ENCODE results near the gene USP12. TPM values are rescaled to one million over a fixed set of nuclear protein-coding genes. Genes with fewer than 3 reads are reported as not detected.
A peak's percentile ranks its signal among the peaks of the same experiment; 100 is the strongest.

The USP12 gene
- total RNA-seq, 1 donor from 2014 or later = 30.5 TPM

GRCh38 chr13:27122036-27122435 is 49.6 kb downstream of the USP12 start:
- DNase-seq (ENCODE audit: low read depth) = no peak
- Mint-ChIP-seq H3K9me3 (ENCODE audit: unreplicated experiment) (peaks cover 4% of the 10 kb centered on the region), H3K36me3 (ENCODE audit: low read depth, unreplicated experiment) (peaks cover 9% of the 10 kb centered on the region), H3K4me1 (ENCODE audit: low read depth, unreplicated experiment) (peaks cover 29% of the 10 kb centered on the region), H3K4me3 (ENCODE audit: unreplicated experiment) (no peak overlapping the region), H3K27ac (ENCODE audit: unreplicated experiment) (no peak overlapping the region), H3K27me3 (ENCODE audit: low read depth, unreplicated experiment) (no peaks in the 10 kb centered on the region)
- no peak for FAIRE-seq
- no peak overlapping the region for H3K4me2 ChIP-seq (ENCODE audit: low read length)
- peaks cover 97% of the 10 kb centered on the region for H3K79me2 ChIP-seq (ENCODE audit: insufficient read depth, low read length)
- H3K36me3 ChIP-seq (ENCODE audit: insufficient read depth, low read length) = no peaks in the 10 kb centered on the region
- no peak overlapping the region for H3K27ac ChIP-seq (ENCODE audit: low read depth, low read length)
- H3K4me3 ChIP-seq (ENCODE audit: insufficient read depth, low read depth, low read length) = no peak overlapping the region
- no peak overlapping the region for H2AFZ ChIP-seq (ENCODE audit: low read depth, low read length)
- H3K27me3 ChIP-seq (ENCODE audit: insufficient read depth, low read length) = no peaks in the 10 kb centered on the region
- H3K9me3 ChIP-seq (ENCODE audit: insufficient read depth, low read depth, low read length) = peaks cover 3% of the 10 kb centered on the region
- peaks cover 74% of the 10 kb centered on the region for H4K20me1 ChIP-seq (ENCODE audit: insufficient read depth, low read length)
- no peak for TF ChIP-seq CTCF (IDR thresholded peaks at IDR 0.05; ENCODE audit: insufficient read depth, low read depth, low read length)
- TF ChIP-seq EZH2 (IDR thresholded peaks at IDR 0.05; ENCODE audit: insufficient read depth, low read length) = no peak
- H3K4me1 ChIP-seq (ENCODE audit: insufficient read depth, low read length) = no peaks in the 10 kb centered on the region
- no peak overlapping the region for H3K9ac ChIP-seq (ENCODE audit: low read length)

GRCh38 chr13:27120811-27121210 is 50.8 kb downstream of the USP12 start:
- Histone ChIP-seq H3K79me2 (ENCODE audit: insufficient read depth, low read length) (peaks cover 95% of the 10 kb centered on the region), H3K36me3 (ENCODE audit: insufficient read depth, low read length) (no peaks in the 10 kb centered on the region), H3K9ac (ENCODE audit: low read length) (no peak overlapping the region), H3K4me3 (ENCODE audit: insufficient read depth, low read depth, low read length) (no peak overlapping the region), H3K27me3 (ENCODE audit: insufficient read depth, low read length) (no peaks in the 10 kb centered on the region), H3K4me1 (ENCODE audit: insufficient read depth, low read length) (no peaks in the 10 kb centered on the region), H4K20me1 (ENCODE audit: insufficient read depth, low read length) (peaks cover 70% of the 10 kb centered on the region), H3K27ac (ENCODE audit: low read depth, low read length) (no peak overlapping the region), H2AFZ (ENCODE audit: low read depth, low read length) (no peak overlapping the region), H3K9me3 (ENCODE audit: insufficient read depth, low read depth, low read length) (peaks cover 3% of the 10 kb centered on the region), H3K4me2 (ENCODE audit: low read length) (peak overlapping the region; percentile 64)
- peak overlapping the region; percentile 64 for H3K27ac Mint-ChIP-seq (ENCODE audit: unreplicated experiment)
- no peak overlapping the region for H3K4me3 Mint-ChIP-seq (ENCODE audit: unreplicated experiment)
- H3K27me3 Mint-ChIP-seq (ENCODE audit: low read depth, unreplicated experiment) = no peaks in the 10 kb centered on the region
- peaks cover 4% of the 10 kb centered on the region for H3K9me3 Mint-ChIP-seq (ENCODE audit: unreplicated experiment)
- FAIRE-seq (no peak), DNase-seq (ENCODE audit: low read depth) (peak; percentile 29)
- TF ChIP-seq EZH2 (IDR thresholded peaks at IDR 0.05; ENCODE audit: insufficient read depth, low read length) (no peak), CTCF (IDR thresholded peaks at IDR 0.05; ENCODE audit: insufficient read depth, low read depth, low read length) (no peak)
- H3K36me3 Mint-ChIP-seq (ENCODE audit: low read depth, unreplicated experiment) = peaks cover 9% of the 10 kb centered on the region
- peaks cover 30% of the 10 kb centered on the region for H3K4me1 Mint-ChIP-seq (ENCODE audit: low read depth, unreplicated experiment)

- H3K9me3 Mint-ChIP-seq (ENCODE audit: unreplicated experiment) = peaks cover 4% of the 10 kb centered on the region
- H3K27me3 Mint-ChIP-seq (ENCODE audit: low read depth, unreplicated experiment) = no peaks in the 10 kb centered on the region
- H3K27ac ChIP-seq (ENCODE audit: low read depth, low read length) = no peak overlapping the region
- TF ChIP-seq EZH2 (IDR thresholded peaks at IDR 0.05; ENCODE audit: insufficient read depth, low read length) = no peak
- no peak for TF ChIP-seq CTCF (IDR thresholded peaks at IDR 0.05; ENCODE audit: insufficient read depth, low read depth, low read length)
- no peaks in the 10 kb centered on the region for H3K4me1 ChIP-seq (ENCODE audit: insufficient read depth, low read length)
- H3K4me2 ChIP-seq (ENCODE audit: low read length) = no peak overlapping the region
- FAIRE-seq (no peak), DNase-seq (ENCODE audit: low read depth) (no peak)
- peaks cover 27% of the 10 kb centered on the region for H3K4me1 Mint-ChIP-seq (ENCODE audit: low read depth, unreplicated experiment)
- no peak overlapping the region for H3K4me3 ChIP-seq (ENCODE audit: insufficient read depth, low read depth, low read length)
- no peak overlapping the region for H3K27ac Mint-ChIP-seq (ENCODE audit: unreplicated experiment)
- H3K36me3 ChIP-seq (ENCODE audit: insufficient read depth, low read length) = peaks cover 4% of the 10 kb centered on the region
- H3K9me3 ChIP-seq (ENCODE audit: insufficient read depth, low read depth, low read length) = peaks cover 3% of the 10 kb centered on the region
- H3K27me3 ChIP-seq (ENCODE audit: insufficient read depth, low read length) = no peaks in the 10 kb centered on the region
- no peak overlapping the region for H2AFZ ChIP-seq (ENCODE audit: low read depth, low read length)
- no peak overlapping the region for H3K9ac ChIP-seq (ENCODE audit: low read length)
- peaks cover 93% of the 10 kb centered on the region for H3K79me2 ChIP-seq (ENCODE audit: insufficient read depth, low read length)
- no peak overlapping the region for H3K4me3 Mint-ChIP-seq (ENCODE audit: unreplicated experiment)
- H3K36me3 Mint-ChIP-seq (ENCODE audit: low read depth, unreplicated experiment) = peaks cover 10% of the 10 kb centered on the region
- peaks cover 69% of the 10 kb centered on the region for H4K20me1 ChIP-seq (ENCODE audit: insufficient read depth, low read length)
Observed at GRCh38 chr13:27120011-27120410, 51.6 kb downstream of the USP12 start.

All from astrocyte (in vitro differentiated cells and primary cell).